ENCODE measurements around the gene GRM4.

GRM4 gene

DNA sequence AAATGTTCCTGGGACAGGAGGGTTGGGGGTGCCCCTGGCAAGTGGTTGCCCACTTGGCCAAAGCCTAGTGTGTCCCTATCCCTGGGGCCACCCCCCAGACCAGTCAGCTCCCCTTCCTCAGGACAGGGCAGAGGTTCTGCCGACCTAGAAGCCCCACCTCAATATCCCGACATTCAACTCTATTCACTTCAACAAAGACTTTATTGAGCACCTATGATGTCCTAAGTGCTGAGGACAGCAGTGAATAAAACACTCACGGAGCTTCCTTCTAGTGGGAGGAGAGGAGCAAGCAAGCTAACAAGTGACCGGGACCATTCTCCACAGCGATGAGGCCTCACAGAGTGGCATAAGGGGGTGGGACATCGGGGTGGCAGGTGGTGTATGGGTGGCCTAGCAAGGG, 52.7 kb downstream of the GRM4 start:
- TF ChIP-seq EGR1 (IDR thresholded peaks at IDR 0.05) (no peak), USF1 (IDR thresholded peaks at IDR 0.05) (no peak), FOXM1 (IDR thresholded peaks at IDR 0.05; ENCODE audit: borderline replicate concordance, low read depth) (no peak), TAF1 (IDR thresholded peaks at IDR 0.05; ENCODE audit: low read depth) (no peak), CEBPB (IDR thresholded peaks at IDR 0.05) (no peak), ZBTB7A (IDR thresholded peaks at IDR 0.05; ENCODE audit: low read depth) (no peak), TCF12 (IDR thresholded peaks at IDR 0.05; ENCODE audit: low read depth) (no peak), CREB1 (IDR thresholded peaks at IDR 0.05; ENCODE audit: low read depth) (no peak), RAD21 (IDR thresholded peaks at IDR 0.05; ENCODE audit: low read depth) (no peak), YY1 (IDR thresholded peaks at IDR 0.05; ENCODE audit: low read depth) (no peak), TEAD4 (IDR thresholded peaks at IDR 0.05) (no peak), NFIC (IDR thresholded peaks at IDR 0.05) (no peak), EP300 (IDR thresholded peaks at IDR 0.05; ENCODE audit: borderline replicate concordance) (no peak)
- TF ChIP-seq, protein P1, sequence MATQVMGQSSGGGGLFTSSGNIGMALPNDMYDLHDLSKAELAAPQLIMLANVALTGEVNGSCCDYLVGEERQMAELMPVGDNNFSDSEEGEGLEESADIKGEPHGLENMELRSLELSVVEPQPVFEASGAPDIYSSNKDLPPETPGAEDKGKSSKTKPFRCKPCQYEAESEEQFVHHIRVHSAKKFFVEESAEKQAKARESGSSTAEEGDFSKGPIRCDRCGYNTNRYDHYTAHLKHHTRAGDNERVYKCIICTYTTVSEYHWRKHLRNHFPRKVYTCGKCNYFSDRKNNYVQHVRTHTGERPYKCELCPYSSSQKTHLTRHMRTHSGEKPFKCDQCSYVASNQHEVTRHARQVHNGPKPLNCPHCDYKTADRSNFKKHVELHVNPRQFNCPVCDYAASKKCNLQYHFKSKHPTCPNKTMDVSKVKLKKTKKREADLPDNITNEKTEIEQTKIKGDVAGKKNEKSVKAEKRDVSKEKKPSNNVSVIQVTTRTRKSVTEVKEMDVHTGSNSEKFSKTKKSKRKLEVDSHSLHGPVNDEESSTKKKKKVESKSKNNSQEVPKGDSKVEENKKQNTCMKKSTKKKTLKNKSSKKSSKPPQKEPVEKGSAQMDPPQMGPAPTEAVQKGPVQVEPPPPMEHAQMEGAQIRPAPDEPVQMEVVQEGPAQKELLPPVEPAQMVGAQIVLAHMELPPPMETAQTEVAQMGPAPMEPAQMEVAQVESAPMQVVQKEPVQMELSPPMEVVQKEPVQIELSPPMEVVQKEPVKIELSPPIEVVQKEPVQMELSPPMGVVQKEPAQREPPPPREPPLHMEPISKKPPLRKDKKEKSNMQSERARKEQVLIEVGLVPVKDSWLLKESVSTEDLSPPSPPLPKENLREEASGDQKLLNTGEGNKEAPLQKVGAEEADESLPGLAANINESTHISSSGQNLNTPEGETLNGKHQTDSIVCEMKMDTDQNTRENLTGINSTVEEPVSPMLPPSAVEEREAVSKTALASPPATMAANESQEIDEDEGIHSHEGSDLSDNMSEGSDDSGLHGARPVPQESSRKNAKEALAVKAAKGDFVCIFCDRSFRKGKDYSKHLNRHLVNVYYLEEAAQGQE (IDR thresholded peaks at IDR 0.05; ENCODE audit: low read depth) = no peak
- TF ChIP-seq, protein P2, sequence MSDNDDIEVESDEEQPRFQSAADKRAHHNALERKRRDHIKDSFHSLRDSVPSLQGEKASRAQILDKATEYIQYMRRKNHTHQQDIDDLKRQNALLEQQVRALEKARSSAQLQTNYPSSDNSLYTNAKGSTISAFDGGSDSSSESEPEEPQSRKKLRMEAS (IDR thresholded peaks at IDR 0.05) = no peak

GRCh38 chr6:34092631-34093030, 53.3 kb downstream of the GRM4 start:
- TF ChIP-seq TCF12 (IDR thresholded peaks at IDR 0.05; ENCODE audit: low read depth) (no peak), YY1 (IDR thresholded peaks at IDR 0.05; ENCODE audit: low read depth) (no peak), FOXM1 (IDR thresholded peaks at IDR 0.05; ENCODE audit: borderline replicate concordance, low read depth) (no peak), TEAD4 (IDR thresholded peaks at IDR 0.05) (no peak), CEBPB (IDR thresholded peaks at IDR 0.05) (no peak), USF1 (IDR thresholded peaks at IDR 0.05) (no peak), RAD21 (IDR thresholded peaks at IDR 0.05; ENCODE audit: low read depth) (no peak), NFIC (IDR thresholded peaks at IDR 0.05) (no peak), EP300 (IDR thresholded peaks at IDR 0.05; ENCODE audit: borderline replicate concordance) (no peak), ZBTB7A (IDR thresholded peaks at IDR 0.05; ENCODE audit: low read depth) (no peak), EGR1 (IDR thresholded peaks at IDR 0.05) (no peak), CREB1 (IDR thresholded peaks at IDR 0.05; ENCODE audit: low read depth) (no peak)
- TF ChIP-seq, protein P1 (IDR thresholded peaks at IDR 0.05; ENCODE audit: low read depth) = no peak
- TF ChIP-seq, protein P2 (IDR thresholded peaks at IDR 0.05) = no peak

- TF ChIP-seq, protein P2 (IDR thresholded peaks at IDR 0.05) = no peak
- no peak for TF ChIP-seq YY1 (IDR thresholded peaks at IDR 0.05; ENCODE audit: low read depth)
- TF ChIP-seq CEBPB (IDR thresholded peaks at IDR 0.05) = no peak
- TF ChIP-seq CREB1 (IDR thresholded peaks at IDR 0.05; ENCODE audit: low read depth) = no peak
- TF ChIP-seq TAF1 (IDR thresholded peaks at IDR 0.05; ENCODE audit: low read depth) = no peak
Measured at GRCh38 chr6:34090935-34091334, 55.0 kb downstream of the GRM4 start.

DNA sequence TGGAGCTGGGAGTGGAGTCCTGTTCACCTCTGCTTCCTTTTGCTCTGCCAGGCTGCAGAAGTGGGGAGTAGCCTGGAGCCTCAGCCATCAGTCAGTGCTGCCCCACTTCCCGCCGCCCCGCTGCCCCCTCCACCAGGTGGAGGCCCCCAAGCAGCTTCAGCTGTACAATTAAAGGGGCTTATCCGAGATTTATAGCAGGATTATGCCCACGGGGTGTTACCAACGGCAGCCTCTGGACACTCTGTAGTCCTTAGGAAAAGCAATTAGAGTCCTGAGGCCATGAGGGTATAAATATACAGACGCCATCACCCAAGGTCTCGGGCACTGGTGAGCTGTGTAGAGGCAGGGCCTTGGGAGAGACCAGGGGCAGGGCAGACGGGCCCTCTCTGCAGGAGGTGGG, 55.4 kb downstream of the GRM4 start:
- no peak for TF ChIP-seq EGR1 (IDR thresholded peaks at IDR 0.05)
- TF ChIP-seq TEAD4 (IDR thresholded peaks at IDR 0.05) = no peak
- no peak for TF ChIP-seq USF1 (IDR thresholded peaks at IDR 0.05)
- no peak for TF ChIP-seq CEBPB (IDR thresholded peaks at IDR 0.05)
- no peak for TF ChIP-seq NFIC (IDR thresholded peaks at IDR 0.05)
- TF ChIP-seq FOXM1 (IDR thresholded peaks at IDR 0.05; ENCODE audit: borderline replicate concordance, low read depth) = no peak
- TF ChIP-seq CREB1 (IDR thresholded peaks at IDR 0.05; ENCODE audit: low read depth) = no peak

- TF ChIP-seq TEAD4 (IDR thresholded peaks at IDR 0.05) (no peak), TAF1 (IDR thresholded peaks at IDR 0.05; ENCODE audit: low read depth) (no peak), EP300 (IDR thresholded peaks at IDR 0.05; ENCODE audit: borderline replicate concordance) (no peak), CEBPB (IDR thresholded peaks at IDR 0.05) (no peak), CREB1 (IDR thresholded peaks at IDR 0.05; ENCODE audit: low read depth) (no peak), RAD21 (IDR thresholded peaks at IDR 0.05; ENCODE audit: low read depth) (no peak), ZBTB7A (IDR thresholded peaks at IDR 0.05; ENCODE audit: low read depth) (no peak), USF1 (IDR thresholded peaks at IDR 0.05) (no peak), YY1 (IDR thresholded peaks at IDR 0.05; ENCODE audit: low read depth) (no peak), EGR1 (IDR thresholded peaks at IDR 0.05) (no peak), FOXM1 (IDR thresholded peaks at IDR 0.05; ENCODE audit: borderline replicate concordance, low read depth) (no peak), TCF12 (IDR thresholded peaks at IDR 0.05; ENCODE audit: low read depth) (no peak), NFIC (IDR thresholded peaks at IDR 0.05) (no peak)
- TF ChIP-seq, protein P2 (IDR thresholded peaks at IDR 0.05) = no peak
- TF ChIP-seq, protein P1 (IDR thresholded peaks at IDR 0.05; ENCODE audit: low read depth) = no peak
Measured at GRCh38 chr6:34086558-34086957, 59.3 kb downstream of the GRM4 start.
